Measurements from ENCODE around the gene PCDHGB3. TPM values are rescaled to one million over a fixed set of nuclear protein-coding genes. Genes with fewer than 3 reads are reported as not detected.

The PCDHGB3 gene
- 1.5 and 8.4 TPM in 2 replicates for total RNA-seq

DNA sequence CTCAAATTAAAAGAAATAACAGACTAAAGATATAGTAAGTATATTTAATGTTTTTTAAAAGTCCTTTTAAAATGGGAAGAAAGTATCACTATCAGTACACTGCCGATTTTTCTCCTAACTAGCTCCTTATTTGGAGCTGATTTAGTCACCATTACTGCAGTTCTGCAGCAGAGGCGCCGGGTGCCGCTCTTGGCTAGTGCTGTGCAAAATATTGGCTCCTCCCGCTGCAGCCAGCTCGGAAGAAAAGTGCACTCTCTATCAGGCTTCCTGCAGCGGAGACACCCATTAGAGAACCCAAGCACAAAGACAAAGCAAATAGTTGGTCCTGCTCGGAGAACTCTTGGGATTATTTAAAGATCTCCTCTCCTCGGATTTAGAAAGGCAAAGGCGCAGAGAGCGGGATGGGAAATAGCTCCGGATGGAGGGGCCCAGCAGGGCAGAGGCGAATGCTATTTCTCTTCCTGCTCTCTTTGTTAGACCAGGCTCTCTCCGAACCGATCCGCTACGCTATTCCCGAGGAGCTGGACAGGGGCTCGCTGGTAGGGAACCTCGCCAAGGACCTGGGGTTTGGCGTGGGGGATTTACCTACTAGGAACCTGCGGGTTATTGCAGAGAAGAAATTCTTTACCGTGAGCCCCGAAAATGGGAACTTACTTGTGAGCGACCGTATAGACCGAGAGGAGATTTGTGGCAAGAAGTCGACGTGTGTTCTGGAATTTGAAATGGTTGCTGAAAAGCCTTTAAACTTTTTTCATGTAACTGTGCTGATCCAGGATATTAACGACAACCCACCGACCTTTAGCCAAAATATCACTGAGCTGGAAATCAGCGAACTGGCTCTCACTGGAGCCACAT is at the start of gene PCDHGB3:
TSS of gene PCDHGB3 (plus strand) at position 249 of the 855 bp plus-strand sequence. CDS start at position 402, 153 bp downstream.

DNA sequence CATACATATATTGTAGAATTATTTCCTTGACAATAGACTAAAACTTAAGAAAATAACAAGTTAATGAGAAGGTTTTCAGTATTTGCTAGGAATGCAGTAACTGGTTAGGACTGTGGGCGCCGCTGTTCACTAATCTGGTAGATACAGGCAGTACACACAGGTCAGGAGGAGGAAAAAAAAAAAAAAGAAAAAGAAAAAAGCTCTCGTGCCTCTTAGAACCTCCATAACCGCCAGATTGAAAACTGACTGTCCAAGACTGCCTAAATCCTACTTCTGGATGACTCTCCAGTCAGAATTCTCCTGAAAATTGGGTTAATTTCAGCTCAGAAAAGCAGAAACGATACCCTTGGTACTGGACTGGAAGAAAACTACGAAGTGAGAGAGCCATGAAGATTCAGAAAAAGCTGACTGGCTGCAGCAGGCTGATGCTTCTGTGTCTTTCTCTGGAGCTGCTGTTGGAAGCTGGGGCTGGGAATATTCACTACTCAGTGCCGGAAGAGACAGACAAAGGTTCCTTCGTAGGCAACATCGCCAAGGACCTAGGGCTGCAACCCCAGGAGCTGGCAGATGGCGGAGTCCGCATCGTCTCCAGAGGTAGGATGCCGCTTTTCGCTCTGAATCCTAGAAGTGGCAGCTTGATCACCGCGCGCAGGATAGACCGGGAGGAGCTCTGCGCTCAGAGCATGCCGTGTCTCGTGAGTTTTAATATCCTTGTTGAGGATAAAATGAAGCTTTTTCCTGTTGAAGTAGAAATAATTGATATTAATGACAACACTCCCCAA is 39.6 kb upstream of the PCDHGB3 start, which contains the start of gene PCDHGA1:
TSS of gene PCDHGA1 (plus strand) at position 216 of the 782 bp plus-strand sequence.

GRCh38 chr5:141338538-141339306 is 31.3 kb upstream of the PCDHGB3 start, which contains the start of gene PCDHGA2:
Gene PCDHGA2 (plus strand): TSS chr5:141338760.

DNA sequence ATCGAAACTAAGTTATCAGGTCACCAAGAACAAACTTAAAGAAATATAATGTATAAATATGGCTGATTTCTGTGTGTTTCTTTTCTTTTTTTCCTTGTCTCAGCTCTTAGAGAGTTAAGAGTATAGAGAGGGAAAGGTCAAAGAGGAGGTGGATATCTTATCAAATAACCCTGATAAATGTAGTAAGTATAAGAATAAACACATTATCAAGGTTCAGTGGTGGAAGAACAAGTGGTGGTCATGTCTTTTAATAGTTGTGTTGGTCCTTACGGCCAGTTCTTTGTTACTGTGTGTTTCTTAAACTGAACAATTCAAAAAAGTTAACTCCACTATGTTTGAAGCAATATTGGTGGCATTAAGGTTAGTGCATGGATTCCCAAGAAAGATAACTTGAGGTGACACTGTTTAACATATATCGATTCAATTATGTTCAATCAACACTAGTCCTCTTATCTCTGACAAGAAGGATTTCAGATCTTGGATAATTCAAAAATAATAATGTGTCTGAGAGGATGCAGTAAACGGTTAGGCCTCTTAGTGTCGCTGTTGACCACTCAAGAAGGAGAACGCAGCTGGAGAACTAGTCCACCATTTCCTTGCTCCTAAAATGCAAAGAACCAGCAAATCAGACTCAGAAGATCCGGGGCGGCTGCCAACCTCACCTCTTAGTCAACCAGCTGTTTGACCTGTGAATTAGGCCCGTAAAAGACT is 26.6 kb upstream of the PCDHGB3 start, which contains the start of gene PCDHGA3:
TSS of gene PCDHGA3 (plus strand) at position 588 of the 711 bp plus-strand sequence. CDS start 205 bp downstream, outside the sequence.

DNA sequence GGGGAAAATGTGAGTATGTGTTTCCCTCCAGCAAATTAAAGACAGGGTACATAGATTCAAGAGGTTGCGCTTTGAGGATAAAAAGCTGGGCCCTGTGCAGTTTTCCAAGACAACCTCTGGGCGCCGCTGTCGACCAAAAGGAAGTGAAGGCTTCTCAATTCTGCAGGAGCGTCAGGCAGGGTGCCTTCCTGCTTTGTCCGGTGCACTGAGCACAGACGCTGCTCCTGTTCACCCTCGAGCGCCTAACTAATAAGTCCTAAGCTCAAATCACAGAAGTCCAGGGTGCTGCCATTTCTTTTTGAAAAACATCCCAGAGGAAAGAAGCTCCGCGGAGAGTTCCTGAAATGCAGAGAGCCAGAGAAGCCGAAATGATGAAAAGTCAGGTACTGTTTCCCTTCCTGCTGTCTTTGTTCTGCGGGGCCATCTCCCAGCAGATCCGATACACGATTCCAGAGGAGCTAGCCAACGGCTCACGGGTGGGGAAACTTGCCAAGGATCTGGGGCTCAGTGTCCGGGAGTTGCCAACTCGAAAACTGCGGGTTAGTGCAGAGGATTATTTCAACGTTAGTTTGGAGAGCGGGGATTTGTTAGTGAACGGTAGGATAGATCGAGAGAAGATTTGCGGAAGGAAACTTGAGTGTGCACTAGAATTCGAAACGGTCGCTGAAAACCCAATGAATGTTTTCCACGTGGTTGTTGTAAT is 20.0 kb upstream of the PCDHGB3 start, which contains the start of gene PCDHGB1:
TSS of gene PCDHGB1 (plus strand) at position 183 of the 703 bp plus-strand sequence. CDS start at position 345, 162 bp downstream.

DNA sequence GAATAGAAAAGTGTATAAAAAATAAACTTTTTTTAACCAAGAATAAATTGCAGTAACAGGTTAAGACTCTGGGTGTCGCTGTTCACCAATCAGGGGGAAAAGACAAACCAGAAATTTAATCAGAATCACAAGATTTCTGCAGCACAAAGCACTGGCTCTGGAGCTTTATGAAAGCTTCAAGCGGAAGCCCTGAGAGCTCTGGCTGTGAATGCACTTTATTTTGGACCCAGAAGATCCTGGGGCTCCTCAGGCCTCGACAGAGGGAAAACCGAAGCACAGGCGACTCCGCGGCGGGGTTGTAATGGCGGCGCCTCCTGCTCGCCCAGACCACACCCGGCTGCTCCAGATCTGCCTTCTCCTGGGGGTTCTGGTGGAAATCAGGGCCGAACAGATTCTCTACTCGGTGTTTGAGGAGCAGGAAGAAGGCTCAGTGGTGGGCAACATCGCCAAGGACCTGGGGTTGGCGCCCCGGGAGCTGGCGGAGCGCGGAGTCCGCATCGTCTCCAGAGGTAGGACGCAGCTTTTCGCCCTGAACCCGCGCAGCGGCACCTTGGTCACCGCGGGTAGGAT is 15.1 kb upstream of the PCDHGB3 start, which contains the start of gene PCDHGA4:
TSS of gene PCDHGA4 (plus strand) at position 122 of the 570 bp plus-strand sequence. CDS start at position 209, 87 bp downstream.

DNA sequence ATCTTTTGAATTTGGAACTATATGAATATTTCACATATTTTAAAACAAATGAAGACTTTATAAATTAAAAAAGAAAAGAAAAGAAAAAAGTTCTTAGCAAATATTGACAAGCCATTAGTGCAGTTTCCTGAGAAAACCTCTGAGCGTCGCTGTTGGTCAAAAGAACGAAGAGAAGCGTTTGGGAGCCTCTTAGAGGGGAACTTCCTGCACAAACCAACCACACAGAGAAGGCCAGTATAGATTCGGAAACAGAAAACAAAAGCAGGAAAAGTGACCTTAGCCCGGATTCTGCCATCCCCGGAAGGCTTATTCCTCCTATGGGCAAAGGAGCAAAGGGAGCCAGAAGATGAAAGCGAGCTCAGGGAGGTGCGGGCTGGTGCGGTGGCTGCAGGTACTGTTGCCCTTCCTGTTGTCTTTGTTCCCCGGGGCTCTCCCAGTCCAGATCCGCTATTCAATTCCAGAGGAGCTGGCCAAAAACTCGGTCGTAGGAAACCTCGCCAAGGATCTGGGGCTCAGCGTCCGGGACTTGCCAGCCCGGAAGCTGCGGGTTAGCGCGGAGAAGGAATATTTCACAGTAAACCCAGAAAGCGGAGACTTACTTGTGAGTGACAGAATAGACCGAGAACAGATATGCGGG is 10.1 kb upstream of the PCDHGB3 start, which contains the start of gene PCDHGB2:
TSS of gene PCDHGB2 (plus strand) at position 205 of the 637 bp plus-strand sequence. CDS start at position 347, 142 bp downstream.

DNA sequence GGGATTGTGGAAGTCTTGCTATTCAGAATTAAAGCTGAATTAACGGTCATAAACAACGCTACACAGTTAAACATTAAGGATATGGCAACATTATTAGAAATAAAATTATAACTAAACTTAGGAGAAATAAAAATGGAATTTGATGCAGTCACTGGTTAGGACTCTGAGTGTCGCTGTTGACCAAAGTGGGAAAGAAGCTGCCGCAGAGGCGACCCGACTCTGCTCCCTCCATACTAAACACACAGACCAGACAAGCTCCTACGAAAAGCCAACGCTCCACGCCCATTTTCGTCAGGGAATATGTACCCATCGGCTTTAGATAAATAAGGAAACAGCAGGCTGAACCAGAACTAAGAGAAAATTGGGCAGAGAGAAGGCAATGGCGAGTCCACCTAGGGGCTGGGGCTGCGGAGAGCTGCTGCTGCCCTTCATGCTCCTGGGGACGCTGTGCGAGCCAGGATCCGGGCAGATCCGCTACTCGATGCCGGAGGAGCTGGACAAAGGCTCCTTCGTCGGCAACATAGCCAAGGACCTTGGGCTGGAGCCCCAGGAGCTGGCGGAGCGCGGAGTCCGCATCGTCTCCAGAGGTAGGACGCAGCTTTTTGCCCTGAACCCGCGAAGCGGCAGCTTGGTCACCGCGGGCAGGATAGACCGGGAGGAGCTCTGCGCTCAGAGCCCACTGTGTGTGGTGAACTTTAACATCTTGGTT is 5.9 kb upstream of the PCDHGB3 start, which contains the start of gene PCDHGA5:
TSS of gene PCDHGA5 (plus strand) at position 211 of the 709 bp plus-strand sequence. CDS start at position 380, 169 bp downstream.

GRCh38 chr5:141373673-141374317 is 3.8 kb downstream of the PCDHGB3 start, which contains the start of gene PCDHGA6:
Gene PCDHGA6 (plus strand): TSS chr5:141373891. CDS start chr5:141374084, 193 bp downstream.

GRCh38 chr5:141382469-141383294 is 12.6 kb downstream of the PCDHGB3 start, which contains the start of gene PCDHGA7:
Gene PCDHGA7 (plus strand): TSS chr5:141382742. CDS start chr5:141382900, 158 bp downstream.

DNA sequence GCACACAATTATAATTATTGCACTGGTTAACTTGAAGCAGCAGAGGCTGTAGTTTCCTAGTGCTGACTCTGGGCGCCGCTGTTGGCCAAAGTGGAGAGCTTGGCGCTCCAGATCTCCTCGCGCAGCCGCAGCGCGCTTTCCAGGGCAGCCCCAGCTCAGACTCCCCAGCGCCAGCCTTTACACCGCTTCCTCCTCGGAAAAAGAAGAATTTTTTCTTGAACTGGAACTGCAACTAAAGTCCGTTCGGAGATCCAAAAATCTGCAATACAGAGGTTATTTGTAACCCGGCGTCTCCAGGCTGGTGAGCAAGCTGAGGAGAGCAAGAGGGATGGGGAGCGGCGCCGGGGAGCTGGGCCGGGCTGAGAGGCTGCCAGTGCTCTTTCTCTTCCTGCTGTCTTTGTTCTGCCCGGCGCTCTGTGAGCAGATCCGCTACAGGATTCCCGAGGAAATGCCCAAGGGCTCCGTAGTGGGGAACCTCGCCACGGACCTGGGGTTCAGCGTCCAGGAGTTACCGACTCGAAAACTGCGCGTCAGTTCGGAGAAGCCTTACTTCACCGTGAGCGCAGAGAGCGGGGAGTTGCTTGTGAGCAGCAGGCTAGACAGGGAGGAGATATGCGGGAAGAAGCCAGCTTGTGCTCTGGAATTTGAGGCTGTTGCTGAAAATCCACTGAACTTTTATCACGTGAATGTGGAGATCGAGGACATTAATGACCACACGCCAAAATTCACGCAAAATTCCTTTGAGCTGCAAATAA is 17.7 kb downstream of the PCDHGB3 start, which contains the start of gene PCDHGB4:
TSS of gene PCDHGB4 (plus strand) at position 142 of the 755 bp plus-strand sequence. CDS start at position 329, 187 bp downstream.

GRCh38 chr5:141392429-141393198 is 22.6 kb downstream of the PCDHGB3 start, which contains the start of gene PCDHGA8:
Gene PCDHGA8 (plus strand): TSS chr5:141392633. CDS start chr5:141392814, 181 bp downstream.

DNA sequence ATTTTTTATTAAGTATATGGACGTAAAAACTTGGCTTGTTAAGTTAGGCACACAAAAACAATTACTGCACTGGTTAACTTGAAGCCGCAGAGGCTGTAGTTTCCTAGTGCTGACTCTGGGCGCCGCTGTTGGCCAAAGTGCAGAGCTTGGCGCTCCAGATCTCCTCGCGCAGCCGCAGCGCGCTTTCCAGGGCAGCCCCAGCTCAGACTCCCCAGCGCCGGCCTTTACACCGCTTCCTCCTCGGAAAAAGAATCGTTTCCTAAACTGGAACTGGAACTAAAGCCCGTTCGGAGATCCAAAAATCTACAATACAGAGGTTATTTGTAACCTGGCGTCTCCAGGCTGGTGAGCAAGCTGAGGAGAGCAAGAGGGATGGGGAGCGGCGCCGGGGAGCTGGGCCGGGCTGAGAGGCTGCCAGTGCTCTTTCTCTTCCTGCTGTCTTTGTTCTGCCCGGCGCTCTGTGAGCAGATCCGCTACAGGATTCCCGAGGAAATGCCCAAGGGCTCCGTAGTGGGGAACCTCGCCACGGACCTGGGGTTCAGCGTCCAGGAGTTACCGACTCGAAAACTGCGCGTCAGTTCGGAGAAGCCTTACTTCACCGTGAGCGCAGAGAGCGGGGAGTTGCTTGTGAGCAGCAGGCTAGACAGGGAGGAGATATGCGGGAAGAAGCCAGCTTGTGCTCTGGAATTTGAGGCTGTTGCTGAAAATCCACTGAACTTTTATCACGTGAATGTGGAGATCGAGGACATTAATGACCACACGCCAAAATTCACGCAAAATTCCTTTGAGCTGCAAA is 27.9 kb downstream of the PCDHGB3 start, which contains the start of gene PCDHGB5:
TSS of gene PCDHGB5 (plus strand) at position 192 of the 796 bp plus-strand sequence. CDS start at position 373, 181 bp downstream.

DNA sequence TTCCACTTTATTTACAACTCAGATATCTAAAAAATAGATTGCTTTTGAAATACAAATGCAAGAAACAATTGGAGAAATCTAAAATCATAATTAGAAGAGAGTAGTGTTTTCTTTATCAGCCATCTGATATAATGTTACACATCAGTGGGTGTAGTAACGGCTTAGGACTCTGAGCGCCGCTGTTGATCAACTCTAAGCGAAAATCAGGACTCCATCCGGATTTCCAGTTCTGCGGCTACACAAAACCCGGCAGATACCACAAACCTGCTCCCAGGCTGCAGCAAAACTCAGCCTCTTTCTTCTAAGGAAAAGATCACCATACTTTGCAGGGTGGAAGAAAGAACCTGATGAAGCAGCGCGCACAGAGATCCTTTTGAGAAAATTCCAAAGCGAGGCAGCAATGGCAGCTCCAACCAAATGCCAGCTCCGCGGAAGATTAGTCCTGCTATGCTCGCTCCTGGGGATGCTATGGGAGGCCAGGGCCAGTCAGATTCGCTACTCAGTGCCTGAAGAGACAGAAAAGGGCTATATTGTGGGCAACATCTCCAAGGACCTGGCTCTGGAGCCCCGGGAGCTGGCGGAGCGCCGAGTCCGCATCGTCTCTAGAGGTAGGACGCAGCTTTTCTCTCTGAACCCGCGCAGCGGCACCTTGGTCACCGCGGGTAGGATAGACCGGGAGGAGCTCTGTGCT is 32.7 kb downstream of the PCDHGB3 start, which contains the start of gene PCDHGA9:
TSS of gene PCDHGA9 (plus strand) at position 226 of the 691 bp plus-strand sequence. CDS start at position 401, 175 bp downstream.

